WTC11 (cell line): Measurements from ENCODE around the gene STX8. TPM values are rescaled to one million over a fixed set of nuclear protein-coding genes. Genes with fewer than 3 reads are reported as not detected.

Source experiments
- ATAC-seq: fragments of 200-7000 bp; cut with Tn5 transposase; 2 replicates; pipeline ENCODE4 v1.10.0; 2021; ENCODE audit warnings: mild to moderate bottlenecking, moderate library complexity
- CTCF ChIA-PET: fragments of 300-600 bp; sonication (Branson Sonifier 250); formaldehyde crosslinking; loops from one replicate; lab custom pipeline; 2021; ENCODE audit warnings: antibody characterized with exemption; lab: Charles Lee
- POLR2A ChIA-PET: fragments of 350-600 bp; sonication (Branson Sonifier 250); formaldehyde crosslinking; loops from one replicate; lab custom pipeline; 2021; ENCODE audit warnings: antibody characterized with exemption; lab: Charles Lee
- DNase-seq: peaks from one replicate; pipeline ENCODE4 v3.0.0; 2021; ENCODE audit warnings: low spot score
- H3K27ac Mint-ChIP-seq: 2 replicates; pipeline ENCODE4 v1.8.0; 2021; ENCODE audit warnings: mixed read lengths
- H3K27me3 Mint-ChIP-seq: 2 replicates; pipeline ENCODE4 v1.8.0; 2021; ENCODE audit warnings: low read depth, mild to moderate bottlenecking, moderate library complexity, mixed read lengths
- H3K36me3 Mint-ChIP-seq: 2 replicates; pipeline ENCODE4 v1.8.0; 2021; ENCODE audit warnings: mixed read lengths
- H3K4me1 Mint-ChIP-seq: 2 replicates; pipeline ENCODE4 v1.8.0; 2022; ENCODE audit warnings: mixed read lengths
- H3K4me3 Mint-ChIP-seq: 2 replicates; pipeline ENCODE4 v1.8.0; 2021; ENCODE audit warnings: mild to moderate bottlenecking, moderate library complexity, mixed read lengths
- H3K9me3 Mint-ChIP-seq: 2 replicates; pipeline ENCODE4 v1.8.0; 2021; ENCODE audit warnings: mixed read lengths
- ATF2 ChIP-seq: sonication (generic); formaldehyde crosslinking; IDR thresholded peaks from 2 replicates; pipeline ENCODE4 v1.8.1; 2022; ENCODE audit warnings: low read depth, missing genetic modification reagents, borderline replicate concordance
- CDX4 ChIP-seq: fragments of 250-450 bp; sonication (Bioruptor Pico); IDR thresholded peaks from 2 replicates; pipeline ENCODE4 v1.9.0; 2021; ENCODE audit warnings: moderate library complexity, mild to moderate bottlenecking, inconsistent platforms, borderline replicate concordance
- CREB1 ChIP-seq: sonication (generic); formaldehyde crosslinking; IDR thresholded peaks from 2 replicates; pipeline ENCODE4 v1.8.0; 2023; ENCODE audit warnings: mild to moderate bottlenecking, missing genetic modification reagents
- EMX1 ChIP-seq: fragments of 250-450 bp; sonication (Bioruptor Pico); IDR thresholded peaks from 2 replicates; pipeline ENCODE4 v1.8.0; 2021; ENCODE audit warnings: mild to moderate bottlenecking
- ESRRA ChIP-seq: sonication (generic); formaldehyde crosslinking; IDR thresholded peaks from 2 replicates; pipeline ENCODE4 v1.8.1; 2022; ENCODE audit warnings: mild to moderate bottlenecking, missing genetic modification reagents, borderline replicate concordance
- ETV6 ChIP-seq: sonication (generic); formaldehyde crosslinking; IDR thresholded peaks from 2 replicates; pipeline ENCODE4 v1.8.1; 2022; ENCODE audit warnings: mild to moderate bottlenecking, missing genetic modification reagents
- HMGA2 ChIP-seq: fragments of 250-450 bp; sonication (Bioruptor Pico); IDR thresholded peaks from 2 replicates; pipeline ENCODE4 v1.4.0; 2021; ENCODE audit warnings: mild to moderate bottlenecking, moderate library complexity
- MYBL2 ChIP-seq: sonication (generic); formaldehyde crosslinking; IDR thresholded peaks from 2 replicates; pipeline ENCODE4 v1.8.1; 2023; ENCODE audit warnings: mild to moderate bottlenecking, moderate library complexity, missing genetic modification reagents
- NFE2L1 ChIP-seq: sonication (generic); formaldehyde crosslinking; IDR thresholded peaks from 2 replicates; pipeline ENCODE4 v1.8.1; 2023; ENCODE audit warnings: missing genetic modification reagents
- PRDM15 ChIP-seq: sonication (generic); formaldehyde crosslinking; IDR thresholded peaks from 2 replicates; pipeline ENCODE4 v1.8.0; 2022; ENCODE audit warnings: missing genetic modification reagents
- PREB ChIP-seq: sonication (generic); formaldehyde crosslinking; IDR thresholded peaks from 2 replicates; pipeline ENCODE4 v1.8.1; 2022; ENCODE audit warnings: mild to moderate bottlenecking, missing genetic modification reagents, moderate library complexity, borderline replicate concordance
- PRRX2 ChIP-seq: fragments of 250-450 bp; sonication (Bioruptor Pico); IDR thresholded peaks from 2 replicates; pipeline ENCODE4 v1.8.0; 2021; ENCODE audit warnings: mild to moderate bottlenecking
- RELA ChIP-seq: sonication (generic); formaldehyde crosslinking; IDR thresholded peaks from 2 replicates; pipeline ENCODE4 v1.8.1; 2022; ENCODE audit warnings: missing genetic modification reagents, mild to moderate bottlenecking, borderline replicate concordance
- SMAD3 ChIP-seq: sonication (generic); formaldehyde crosslinking; IDR thresholded peaks from 2 replicates; pipeline ENCODE4 v1.8.0; 2022; ENCODE audit warnings: missing genetic modification reagents, mild to moderate bottlenecking, borderline replicate concordance
- SMAD4 ChIP-seq: sonication (generic); formaldehyde crosslinking; IDR thresholded peaks from 2 replicates; pipeline ENCODE4 v1.8.0; 2022; ENCODE audit warnings: mild to moderate bottlenecking, missing genetic modification reagents
- SOX15 ChIP-seq: fragments of 250-450 bp; sonication (Bioruptor Pico); IDR thresholded peaks from 2 replicates; pipeline ENCODE4 v1.9.0; 2021; ENCODE audit warnings: mild to moderate bottlenecking
- TEAD4 ChIP-seq: sonication (generic); formaldehyde crosslinking; IDR thresholded peaks from 2 replicates; pipeline ENCODE4 v1.8.0; 2022; ENCODE audit warnings: mild to moderate bottlenecking, missing genetic modification reagents
- ZNF263 ChIP-seq: sonication (generic); formaldehyde crosslinking; IDR thresholded peaks from 2 replicates; pipeline ENCODE4 v1.8.1; 2022; ENCODE audit warnings: low read depth, mild to moderate bottlenecking, moderate library complexity, missing genetic modification reagents
- total RNA-seq: library from RNA; stranded (reverse); gene quantifications from 3 replicates; pipeline ENCODE4 v1.2.3, GENCODE V29; 2021
- TF ChIP-seq, protein P1 (sequence below): sonication (generic); formaldehyde crosslinking; conservative IDR thresholded peaks from 2 replicates; pipeline ENCODE4 v1.8.1; 2022; ENCODE audit warnings: mild to moderate bottlenecking, missing genetic modification reagents
- TF ChIP-seq, protein P2 (sequence below): fragments of 250-450 bp; sonication (Bioruptor Pico); IDR thresholded peaks from 2 replicates; pipeline ENCODE4 v2.1.2; 2022; ENCODE audit warnings: mild to moderate bottlenecking, moderate library complexity
- TF ChIP-seq, protein P3 (sequence below): sonication (generic); formaldehyde crosslinking; IDR thresholded peaks from 2 replicates; pipeline ENCODE4 v1.8.1; 2022; ENCODE audit warnings: missing genetic modification reagents, borderline replicate concordance

STX8 gene
- total RNA-seq, 1 experiment from 2014 or later, result 39.9 TPM

- ATAC-seq (no peak), DNase-seq (no peak)
- Mint-ChIP-seq H3K4me3 (no peak overlapping the region), H3K27ac (no peak overlapping the region), H3K9me3 (no peaks in the 10 kb centered on the region), H3K36me3 (no peaks in the 10 kb centered on the region), H3K27me3 (peaks cover 17% of the 10 kb centered on the region), H3K4me1 (peaks cover 28% of the 10 kb centered on the region)
- ChIA-PET CTCF (interaction anchor here (0.9 to 1.0 kb wide), 2 partner anchors 101 to 233 kb away, joined by 3 read pairs; no protein-coding TSS in a partner anchor), POLR2A (no interaction called here)
- no peak for TF ChIP-seq SMAD4
- no peak for TF ChIP-seq CDX4 (CRISPR knock-in tag)
- TF ChIP-seq ZNF263, result no peak
- TF ChIP-seq MYBL2 (CRISPR knock-in tag), result no peak
- TF ChIP-seq ATF2 (CRISPR knock-in tag), result no peak
- no peak for TF ChIP-seq CREB1
Measured at GRCh38 chr17:9236286-9237052, 339.2 kb downstream of the STX8 start.

GRCh38 chr17:9235346-9235745 lies 340.3 kb downstream of the STX8 start:
- Mint-ChIP-seq H3K4me1 (peaks cover 17% of the 10 kb centered on the region), H3K4me3 (no peak overlapping the region), H3K27me3 (peaks cover 17% of the 10 kb centered on the region), H3K9me3 (no peaks in the 10 kb centered on the region), H3K27ac (no peak overlapping the region; the same call in 1 of the 2 replicates), H3K36me3 (no peaks in the 10 kb centered on the region)
- POLR2A ChIA-PET, result no interaction called here
- TF ChIP-seq TEAD4 (CRISPR knock-in tag) (no peak), NFE2L1 (CRISPR knock-in tag) (no peak)
- TF ChIP-seq, protein P1, sequence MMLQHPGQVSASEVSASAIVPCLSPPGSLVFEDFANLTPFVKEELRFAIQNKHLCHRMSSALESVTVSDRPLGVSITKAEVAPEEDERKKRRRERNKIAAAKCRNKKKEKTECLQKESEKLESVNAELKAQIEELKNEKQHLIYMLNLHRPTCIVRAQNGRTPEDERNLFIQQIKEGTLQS (CRISPR knock-in tag), result no peak
- ATAC-seq (no peak), DNase-seq (no peak)
- CTCF ChIA-PET, result interaction anchor here (0.6 to 0.9 kb wide), 2 partner anchors 10 to 11 kb away, joined by 3 read pairs; no protein-coding TSS in a partner anchor

- Mint-ChIP-seq H3K4me1 (peaks cover 14% of the 10 kb centered on the region), H3K36me3 (no peaks in the 10 kb centered on the region), H3K4me3 (no peak overlapping the region), H3K27ac (no peak overlapping the region), H3K27me3 (peaks cover 16% of the 10 kb centered on the region), H3K9me3 (no peaks in the 10 kb centered on the region)
- ATAC-seq (no peak), DNase-seq (no peak)
- CTCF ChIA-PET, result interaction anchor here (0.9 to 1.0 kb wide), 2 partner anchors 10 to 288 kb away, joined by 3 read pairs; no protein-coding TSS in a partner anchor
- POLR2A ChIA-PET, result no interaction called here
- TF ChIP-seq EMX1 (CRISPR knock-in tag) (no peak), SOX15 (no peak), ETV6 (no peak), SMAD3 (CRISPR knock-in tag) (no peak), RELA (CRISPR knock-in tag) (no peak), CREB1 (no peak), PREB (CRISPR knock-in tag) (no peak), ESRRA (CRISPR knock-in tag) (no peak), HMGA2 (CRISPR knock-in tag) (no peak), PRRX2 (CRISPR knock-in tag) (no peak), PRDM15 (CRISPR knock-in tag) (no peak), NFE2L1 (CRISPR knock-in tag) (no peak)
- TF ChIP-seq, protein P2, sequence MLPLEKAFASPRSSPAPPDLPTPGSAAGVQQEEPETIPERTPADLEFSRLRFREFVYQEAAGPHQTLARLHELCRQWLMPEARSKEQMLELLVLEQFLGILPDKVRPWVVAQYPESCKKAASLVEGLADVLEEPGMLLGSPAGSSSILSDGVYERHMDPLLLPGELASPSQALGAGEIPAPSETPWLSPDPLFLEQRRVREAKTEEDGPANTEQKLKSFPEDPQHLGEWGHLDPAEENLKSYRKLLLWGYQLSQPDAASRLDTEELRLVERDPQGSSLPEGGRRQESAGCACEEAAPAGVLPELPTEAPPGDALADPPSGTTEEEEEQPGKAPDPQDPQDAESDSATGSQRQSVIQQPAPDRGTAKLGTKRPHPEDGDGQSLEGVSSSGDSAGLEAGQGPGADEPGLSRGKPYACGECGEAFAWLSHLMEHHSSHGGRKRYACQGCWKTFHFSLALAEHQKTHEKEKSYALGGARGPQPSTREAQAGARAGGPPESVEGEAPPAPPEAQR (CRISPR knock-in tag), result no peak
- TF ChIP-seq, protein P3, sequence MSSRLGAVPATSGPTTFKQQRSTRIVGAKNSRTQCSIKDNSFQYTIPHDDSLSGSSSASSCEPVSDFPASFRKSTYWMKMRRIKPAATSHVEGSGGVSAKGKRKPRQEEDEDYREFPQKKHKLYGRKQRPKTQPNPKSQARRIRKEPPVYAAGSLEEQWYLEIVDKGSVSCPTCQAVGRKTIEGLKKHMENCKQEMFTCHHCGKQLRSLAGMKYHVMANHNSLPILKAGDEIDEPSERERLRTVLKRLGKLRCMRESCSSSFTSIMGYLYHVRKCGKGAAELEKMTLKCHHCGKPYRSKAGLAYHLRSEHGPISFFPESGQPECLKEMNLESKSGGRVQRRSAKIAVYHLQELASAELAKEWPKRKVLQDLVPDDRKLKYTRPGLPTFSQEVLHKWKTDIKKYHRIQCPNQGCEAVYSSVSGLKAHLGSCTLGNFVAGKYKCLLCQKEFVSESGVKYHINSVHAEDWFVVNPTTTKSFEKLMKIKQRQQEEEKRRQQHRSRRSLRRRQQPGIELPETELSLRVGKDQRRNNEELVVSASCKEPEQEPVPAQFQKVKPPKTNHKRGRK (CRISPR knock-in tag), result no peak
Measured at GRCh38 chr17:9234389-9234945, 341.2 kb downstream of the STX8 start.
